ENCODE measurements around the gene GNAO1.

GNAO1 gene

DNA sequence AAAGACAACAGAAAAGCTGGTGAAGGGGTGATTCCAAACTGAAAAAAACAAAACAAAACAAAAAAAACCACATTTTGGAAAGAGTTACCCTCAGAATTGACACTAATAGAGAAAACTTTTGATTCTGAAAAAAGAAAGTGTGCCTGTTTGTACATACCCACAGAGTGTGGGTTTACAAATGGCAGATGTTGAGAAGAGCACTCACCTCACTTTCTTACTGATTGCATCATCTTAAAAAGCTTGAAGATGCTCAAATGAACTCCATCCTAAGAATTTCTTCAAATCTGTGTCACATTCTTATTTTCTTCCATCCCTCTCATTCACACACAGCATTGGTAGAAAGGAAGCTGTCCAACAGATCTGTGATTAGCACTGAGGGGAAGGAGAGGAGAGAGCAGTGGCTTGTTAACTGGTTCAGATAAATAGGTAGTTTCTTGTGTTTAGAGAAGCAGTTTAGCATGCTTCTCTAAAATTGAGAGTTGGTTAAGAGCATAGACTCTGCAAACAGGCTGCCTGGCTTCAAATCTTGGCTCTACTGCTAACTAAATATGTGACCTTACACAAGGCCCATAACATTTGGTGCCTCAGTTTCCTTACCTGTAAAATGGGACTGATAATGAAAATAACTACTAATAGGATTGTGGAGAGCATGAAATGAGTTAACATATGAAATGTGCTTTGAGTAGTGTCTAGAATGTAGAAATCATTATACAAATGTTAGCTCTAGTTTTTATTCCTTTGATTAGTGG lies 6.9 kb downstream of the GNAO1 start:
- DNase-seq (ENCODE audit: low spot score), result no peak

DNA sequence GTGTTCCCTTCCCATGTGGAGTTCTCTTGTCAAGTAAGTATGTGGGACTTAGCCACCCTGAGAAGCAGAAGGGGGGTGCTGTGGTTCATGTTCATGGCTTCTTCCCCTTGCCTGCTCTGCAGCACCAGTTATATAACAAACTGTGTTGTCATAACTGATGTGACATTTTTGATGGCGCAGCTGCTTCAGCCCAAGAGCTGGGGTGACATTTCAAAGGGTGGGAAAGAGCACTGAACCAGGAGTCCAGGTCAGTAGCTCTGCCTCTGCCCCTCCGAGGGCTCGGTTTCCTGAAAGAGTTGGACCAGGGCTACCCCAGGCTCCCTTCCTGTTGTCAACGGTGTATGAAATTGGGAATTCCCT lies 7.4 kb downstream of the GNAO1 start:
- no peak for DNase-seq (ENCODE audit: low spot score)

- DNase-seq (ENCODE audit: low spot score), result no peak
Measured at GRCh38 chr16:56199164-56199563, 7.9 kb downstream of the GNAO1 start.

GRCh38 chr16:56201030-56201429 lies 9.7 kb downstream of the GNAO1 start:
- DNase-seq (ENCODE audit: low spot score), result no peak

DNA sequence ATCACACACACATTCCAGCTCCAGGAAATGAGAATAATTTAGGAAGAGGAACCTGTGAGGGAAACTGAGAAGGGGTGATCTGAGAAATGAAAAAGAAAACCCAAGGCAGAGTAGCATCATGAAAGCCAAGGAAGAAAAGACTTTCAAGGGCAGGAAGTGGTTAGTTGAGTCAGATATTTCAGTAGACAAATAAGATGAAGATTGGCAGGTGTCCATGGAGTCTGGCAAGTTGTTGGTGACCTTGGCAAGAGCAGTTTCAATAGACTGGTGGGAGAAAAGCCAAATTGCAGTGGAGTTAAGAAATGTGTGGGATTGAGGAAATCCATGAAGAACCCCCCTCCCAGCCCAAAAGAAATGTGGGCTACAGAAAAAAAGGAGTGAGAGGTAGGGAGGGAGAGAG lies 10.7 kb downstream of the GNAO1 start:
- DNase-seq (ENCODE audit: low spot score), result no peak

GRCh38 chr16:56203052-56203451 lies 11.8 kb downstream of the GNAO1 start:
- no peak for DNase-seq (ENCODE audit: low spot score)

DNA sequence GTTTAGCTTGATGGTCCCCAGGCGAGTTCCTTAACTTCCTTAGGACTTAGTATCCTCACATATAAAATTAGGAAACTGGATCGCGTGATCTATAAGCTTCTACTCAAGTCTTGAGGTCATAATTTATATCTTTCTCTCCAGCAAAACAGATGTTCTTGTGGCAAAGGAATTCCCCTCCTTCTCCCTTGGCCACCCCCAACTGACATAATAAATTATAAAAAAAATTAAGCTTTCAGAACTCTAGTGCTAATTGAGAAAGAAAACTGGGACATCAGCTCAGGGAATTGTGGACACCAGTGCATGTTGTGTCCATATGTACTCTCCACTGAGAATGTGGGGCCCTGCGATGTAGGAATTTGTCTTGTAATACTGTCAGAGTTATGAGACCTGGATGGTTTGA lies 13.5 kb downstream of the GNAO1 start:
- no peak for DNase-seq (ENCODE audit: low spot score)

DNA sequence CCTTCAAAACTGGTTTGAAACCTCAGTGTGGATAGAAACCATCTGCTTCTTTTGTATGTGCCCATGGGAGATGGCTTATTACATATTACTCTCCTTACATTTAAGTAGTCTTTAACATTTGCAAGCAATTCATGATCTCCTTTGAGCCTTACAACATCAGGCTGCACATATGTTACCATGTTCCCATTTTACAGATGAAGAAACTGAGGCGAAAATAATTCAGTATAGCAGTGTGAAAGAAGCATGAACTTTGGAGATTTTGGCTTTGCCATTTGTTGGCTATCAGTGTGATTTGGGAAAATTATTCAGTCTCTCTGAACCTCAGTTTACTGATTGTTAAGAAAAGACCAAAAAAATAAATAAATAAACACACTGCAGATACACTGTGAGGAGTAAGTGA lies 15.7 kb downstream of the GNAO1 start:
- DNase-seq (ENCODE audit: low spot score), result no peak

- DNase-seq (ENCODE audit: low spot score), result no peak
Measured at GRCh38 chr16:56207421-56207820, 16.1 kb downstream of the GNAO1 start.

GRCh38 chr16:56211435-56211981 lies 20.2 kb downstream of the GNAO1 start:
- DNase-seq (ENCODE audit: low spot score), result no peak

GRCh38 chr16:56212144-56212543 lies 20.9 kb downstream of the GNAO1 start:
- DNase-seq (ENCODE audit: low spot score), result no peak

DNA sequence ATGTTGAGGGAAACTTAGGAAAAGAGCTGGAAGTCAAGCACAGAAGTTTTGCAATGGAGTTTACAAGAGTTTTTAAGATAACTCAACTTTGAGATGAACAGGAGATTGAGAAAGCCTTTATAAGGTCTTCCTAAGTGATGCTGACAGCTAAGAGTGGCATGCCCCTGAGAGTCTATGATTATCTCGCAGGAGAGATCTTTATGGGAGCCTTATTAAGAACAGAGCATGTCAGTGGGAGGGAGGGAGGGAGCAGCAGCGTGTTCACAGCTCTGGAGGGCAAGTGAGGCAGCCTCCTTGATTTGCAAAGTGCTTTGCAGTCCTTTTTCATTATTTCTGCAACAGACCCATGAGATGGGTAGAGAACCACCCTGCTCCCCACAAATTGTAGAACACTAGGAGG lies 30.7 kb downstream of the GNAO1 start:
- no peak for DNase-seq (ENCODE audit: low spot score)

DNA sequence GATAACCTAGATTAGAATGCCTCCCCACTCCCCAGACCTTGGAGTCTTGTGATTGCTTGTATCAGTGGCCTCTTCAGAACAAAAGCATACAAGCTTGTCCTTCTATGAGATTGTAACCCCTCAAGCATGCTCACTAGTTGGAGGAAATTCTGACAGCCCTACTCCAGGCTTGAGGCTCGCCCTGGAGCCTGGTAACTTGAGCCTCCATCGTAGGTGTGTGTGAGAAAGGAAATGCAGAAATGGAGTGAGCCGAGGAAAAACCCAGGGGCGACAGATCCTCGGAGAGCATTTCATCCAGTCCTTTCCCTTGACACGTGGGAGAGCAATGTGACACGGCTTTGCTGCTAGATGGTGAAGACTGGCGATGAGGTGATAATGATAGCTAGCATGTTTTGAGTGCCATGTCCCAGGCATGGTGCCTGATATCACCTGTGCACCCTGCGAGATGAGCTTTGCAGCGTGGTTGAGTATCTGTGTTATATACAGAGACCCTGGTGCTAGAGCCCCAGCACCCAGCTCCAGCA lies 31.2 kb downstream of the GNAO1 start:
- no peak for DNase-seq (ENCODE audit: low spot score)

- DNase-seq (ENCODE audit: low spot score), result no peak
Measured at GRCh38 chr16:56225017-56225742, 33.9 kb downstream of the GNAO1 start.

DNA sequence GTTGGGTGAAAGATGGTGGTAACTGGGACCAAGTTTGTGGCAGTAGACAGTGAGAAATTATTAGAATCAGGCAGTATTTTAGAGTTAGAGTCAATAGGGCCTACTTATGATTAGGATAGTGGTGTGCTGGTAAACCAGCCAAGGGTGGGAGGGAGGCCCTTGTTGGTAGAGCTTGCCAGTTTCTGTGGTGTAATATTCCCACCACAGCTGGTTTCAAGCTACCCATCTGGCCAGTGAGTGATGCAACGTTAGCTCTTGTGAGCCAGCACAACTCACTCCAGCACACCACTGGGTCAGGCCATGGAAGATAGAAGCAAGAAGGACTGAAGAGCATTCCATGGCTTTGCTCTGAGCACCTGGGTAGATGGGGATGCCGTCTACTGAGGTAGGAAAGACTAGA lies 34.9 kb downstream of the GNAO1 start:
- no peak for DNase-seq (ENCODE audit: low spot score)

DNA sequence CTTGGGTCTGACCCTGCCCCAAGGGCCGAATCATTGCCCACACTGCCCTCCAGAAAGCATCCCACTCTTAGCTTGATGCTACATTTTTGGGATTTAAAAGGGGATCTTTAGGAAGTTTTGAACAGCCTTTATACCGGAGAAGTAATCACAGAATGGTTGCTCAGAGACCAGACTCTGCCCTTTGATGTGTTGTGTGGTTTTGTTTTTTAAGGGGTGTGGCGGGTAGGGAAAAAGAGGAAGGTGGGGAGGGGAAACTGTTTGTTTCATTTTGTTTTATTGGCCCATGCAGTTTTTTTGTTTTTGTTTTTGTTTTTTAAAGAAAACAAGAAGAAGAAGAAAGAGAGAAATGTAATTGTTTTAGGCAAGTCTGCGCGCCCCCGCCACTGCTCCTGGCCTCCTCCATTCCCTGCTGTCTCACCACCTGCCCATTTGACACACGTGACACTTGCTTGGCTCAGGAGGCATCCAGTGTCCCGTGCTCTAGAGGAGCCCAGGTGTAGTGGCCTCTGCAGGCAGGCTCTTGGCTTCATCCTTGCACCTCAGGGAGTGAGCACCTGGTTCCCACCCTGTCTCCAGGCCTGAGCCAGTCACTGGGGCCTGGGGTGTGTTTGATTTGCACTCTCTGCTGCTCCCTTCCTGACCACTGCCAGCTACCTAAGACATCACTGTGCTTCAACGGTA lies 35.7 kb downstream of the GNAO1 start:
- DNase-seq (ENCODE audit: low spot score), result no peak

GRCh38 chr16:56227936-56228335 lies 36.6 kb downstream of the GNAO1 start:
- DNase-seq (ENCODE audit: low spot score), result no peak

GRCh38 chr16:56228476-56228875 lies 37.2 kb downstream of the GNAO1 start:
- no peak for DNase-seq (ENCODE audit: low spot score)

- DNase-seq (ENCODE audit: low spot score), result no peak
Measured at GRCh38 chr16:56233795-56234566, 42.7 kb downstream of the GNAO1 start.

GRCh38 chr16:56234737-56235136 lies 43.4 kb downstream of the GNAO1 start:
- no peak for DNase-seq (ENCODE audit: low spot score)

GRCh38 chr16:56237451-56237930 lies 46.2 kb downstream of the GNAO1 start:
- no peak for DNase-seq (ENCODE audit: low spot score)

DNA sequence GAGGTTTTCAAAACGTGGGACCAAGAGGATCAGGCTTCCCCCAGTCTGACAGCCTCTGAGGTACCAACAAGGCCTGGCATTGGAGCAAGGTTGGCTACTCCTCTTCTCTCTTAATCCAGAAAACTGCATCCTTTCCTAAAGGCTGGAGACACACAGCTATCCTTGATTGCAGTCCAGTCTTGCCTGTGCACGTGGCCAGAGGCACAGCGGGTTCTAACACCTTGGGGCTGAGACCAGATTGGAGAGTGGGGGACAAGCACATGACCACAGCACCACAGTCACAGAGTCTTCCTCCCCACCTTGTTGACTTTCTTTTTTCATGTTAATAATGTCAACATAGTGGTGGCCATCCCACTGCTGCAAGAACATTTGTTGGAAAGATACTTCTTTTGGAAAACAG lies 46.9 kb downstream of the GNAO1 start:
- no peak for DNase-seq (ENCODE audit: low spot score)

Data from left forelimb (tissue), 1 donor.